HepG2 (cell line): ENCODE measurements around the gene INHA. TPM values are rescaled to one million over a fixed set of nuclear protein-coding genes. Genes with fewer than 3 reads are reported as not detected.

Experiments used
- BCLAF1 ChIP-seq: fragments of 450-650 bp; IDR thresholded peaks from 2 replicates; pipeline ENCODE4 v1.6.1; 2017; ENCODE audit warnings: mild to moderate bottlenecking
- CHCHD3 ChIP-seq: sonication (generic); formaldehyde crosslinking; IDR thresholded peaks from 2 replicates; pipeline ENCODE4 v1.8.0; 2022; ENCODE audit warnings: mild to moderate bottlenecking, missing genetic modification reagents, moderate library complexity
- DNMT3B ChIP-seq: conservative IDR thresholded peaks from 2 replicates; pipeline ENCODE4 v1.6.1; 2016; ENCODE audit warnings: missing biosample characterization, control low read depth
- DR1 ChIP-seq: sonication (generic); formaldehyde crosslinking; IDR thresholded peaks from 2 replicates; pipeline ENCODE4 v1.8.0; 2021; ENCODE audit warnings: mild to moderate bottlenecking, missing genetic modification reagents, inconsistent platforms
- FOXC1 ChIP-seq: sonication (generic); formaldehyde crosslinking; IDR thresholded peaks from 2 replicates; pipeline ENCODE4 v1.8.0; 2022; ENCODE audit warnings: mild to moderate bottlenecking, missing genetic modification reagents, borderline replicate concordance
- GFI1 ChIP-seq: sonication (generic); formaldehyde crosslinking; IDR thresholded peaks from 2 replicates; pipeline ENCODE4 v1.5.0; 2020; ENCODE audit warnings: missing genetic modification reagents, mild to moderate bottlenecking, borderline replicate concordance
- HNF1A ChIP-seq, 2 experiments: sonication (generic) in 1 of 2; formaldehyde crosslinking in 1 of 2; IDR thresholded peaks; 2 replicates each; pipeline versions ENCODE4 v1.4.0 to v1.6.1; 2016 to 2020; ENCODE audit warnings: borderline replicate concordance in 1 of 2, low read depth in 1 of 2, mild to moderate bottlenecking in 1 of 2, missing genetic modification reagents in 1 of 2
- NR3C1 ChIP-seq: sonication (generic); formaldehyde crosslinking; IDR thresholded peaks from 2 replicates; pipeline ENCODE4 v1.4.0; 2020; ENCODE audit warnings: missing genetic modification reagents
- POLR2A ChIP-seq, 2 experiments: IDR thresholded peaks; 2 replicates each; pipeline ENCODE4 v1.6.1; 2011; ENCODE audit warnings: low read depth in 2 of 2, low read length in 2 of 2, mild to moderate bottlenecking in 1 of 2, moderate library complexity in 1 of 2; ENCODE audit not compliant: insufficient read depth in 1 of 2
- RARA ChIP-seq: IDR thresholded peaks from 2 replicates; pipeline ENCODE4 v1.6.1; 2016; ENCODE audit warnings: missing genetic modification reagents, missing compliant biosample characterization
- SMARCE1 ChIP-seq: fragments of 450-650 bp; IDR thresholded peaks from 2 replicates; pipeline ENCODE4 v1.6.1; 2017; ENCODE audit warnings: borderline replicate concordance
- SP2 ChIP-seq: sonication (generic); formaldehyde crosslinking; IDR thresholded peaks from 2 replicates; pipeline ENCODE4 v1.5.1; 2020; ENCODE audit warnings: mild to moderate bottlenecking, missing genetic modification reagents
- YEATS4 ChIP-seq: sonication (generic); formaldehyde crosslinking; IDR thresholded peaks from 2 replicates; pipeline ENCODE4 v1.4.0; 2020; ENCODE audit warnings: missing genetic modification reagents, borderline replicate concordance
- ZBTB25 ChIP-seq: IDR thresholded peaks from 2 replicates; pipeline ENCODE4 v1.6.1; 2018; ENCODE audit warnings: missing genetic modification reagents
- ZBTB33 ChIP-seq: sonication (generic); formaldehyde crosslinking; IDR thresholded peaks from 2 replicates; pipeline ENCODE4 v1.4.0; 2020; ENCODE audit warnings: missing genetic modification reagents
- ZFY ChIP-seq: sonication (generic); formaldehyde crosslinking; IDR thresholded peaks from 2 replicates; pipeline ENCODE4 v1.4.0; 2020; ENCODE audit warnings: missing genetic modification reagents
- ZNF552 ChIP-seq: sonication (generic); formaldehyde crosslinking; IDR thresholded peaks from 2 replicates; pipeline ENCODE4 v1.9.0; 2022; ENCODE audit warnings: missing genetic modification reagents, mild to moderate bottlenecking, borderline replicate concordance
- ZNF749 ChIP-seq: sonication (generic); formaldehyde crosslinking; IDR thresholded peaks from 2 replicates; pipeline ENCODE4 v1.8.0; 2022; ENCODE audit warnings: mild to moderate bottlenecking, missing genetic modification reagents, moderate library complexity, borderline replicate concordance
- ZNF850 ChIP-seq: sonication (generic); formaldehyde crosslinking; conservative IDR thresholded peaks from 2 replicates; pipeline ENCODE4 v1.9.0; 2021; ENCODE audit warnings: mild to moderate bottlenecking, missing genetic modification reagents
- polyA plus RNA-seq, 8 experiments: library from polyadenylated mRNA; depleted of rRNA in 3 of 8; stranded (reverse) in 7 of 8; unstranded in 1 of 8; fragments of >200 nt; fragmentation: Illumina TruSeq in 4 of 8; extraction: Trizol in 4 of 8; gene quantifications; 2 replicates each; pipeline versions ENCODE4 v1.2.1 to v1.2.3, GENCODE V29; 2011 to 2016; ENCODE audit warnings: low read depth in 4 of 8, missing spikeins in 1 of 8, mixed read lengths in 1 of 8; ENCODE audit not compliant: insufficient read depth in 1 of 8
- total RNA-seq, 5 experiments: library from RNA; depleted of rRNA; stranded (reverse); fragments of >200 nt; fragmentation: Illumina TruSeq; extraction: Trizol; gene quantifications; 2 replicates each; pipeline ENCODE4 v1.2.3, GENCODE V29; 2016; ENCODE audit warnings: low read depth in 1 of 5

INHA gene
- total and polyA plus RNA-seq, 2 of the 13 experiments (the other 11 are each of a cell fraction or from before 2014, with no cell fraction given): 4.1 to 15.2 TPM

GRCh38 chr2:219597552-219598307 is 25.6 kb downstream of the INHA start, which contains the start of gene STK11IP (continued):
- TF ChIP-seq ZBTB33 (CRISPR knock-in tag) (peak; percentile 7; the same call in 1 of the 2 replicates), DNMT3B (CRISPR knock-in tag) (peak; percentile 56; the same call in 1 of the 2 replicates), SP2 (CRISPR knock-in tag) (peak; percentile 91), YEATS4 (peak; percentile 80), ZFY (CRISPR knock-in tag) (peak; percentile 53), SMARCE1 (no peak), ZNF850 (CRISPR knock-in tag) (no peak), FOXC1 (CRISPR knock-in tag) (peak; percentile 58; the same call in 1 of the 2 replicates), CHCHD3 (CRISPR knock-in tag) (no peak), HNF1A (IDR thresholded peaks at IDR 0.05; ENCODE audit: low read depth) (no peak), HNF1A (CRISPR knock-in tag; IDR thresholded peaks at IDR 0.05; ENCODE audit: borderline replicate concordance) (peak; percentile 69; the same call in 1 of the 2 replicates), ZNF749 (0 out of 2 replicates have a peak, but pooled peaks have one; percentile 76), RARA (CRISPR knock-in tag) (peak; percentile 68), GFI1 (CRISPR knock-in tag) (peak; percentile 56; the same call in 1 of the 2 replicates), POLR2A (IDR thresholded peaks at IDR 0.05; ENCODE audit: insufficient read depth in 1 of 2, low read depth in 2 of 2, low read length in 2 of 2) (peak; percentile 89 to 96), ZNF552 (CRISPR knock-in tag) (peak; percentile 67; the same call in 1 of the 2 replicates), NR3C1 (CRISPR knock-in tag) (no peak), DR1 (CRISPR knock-in tag) (no peak; the same call in 1 of the 2 replicates), BCLAF1 (no peak), ZBTB25 (CRISPR knock-in tag) (peak; percentile 86)
